Activated T-helper 1 cell treated with anti-CD3 and anti-CD28 coated beads, Interleukin-12 subunit alpha, Interleukin-12 subunit beta, Interleukin-2, Interleukin-4 antibody, amounts not matched to agents 30 ng/mL and 10 ng/mL and 1 ng/mL, durations not matched to agents 14 hours and 24 hours and 36 hours (primary cell): ENCODE data around the gene ALDH4A1. TPM values are rescaled to one million over a fixed set of nuclear protein-coding genes. Genes with fewer than 3 reads are reported as not detected.
"Not testable (repeated sequence)": the region's sequence is repeated elsewhere in the genome, so short reads cannot be mapped to it uniquely, and the experiment has no call there.

ENCODE experiments used
- DNase-seq: peaks from one replicate; pipeline ENCODE4 v3.0.0; 2021; ENCODE audit warnings: low spot score
- H3K27ac Mint-ChIP-seq: one replicate; pipeline ENCODE4 v1.8.0; 2021; ENCODE audit warnings: mild to moderate bottlenecking, mixed read lengths
- H3K27me3 Mint-ChIP-seq: one replicate; pipeline ENCODE4 v1.8.0; 2022; ENCODE audit warnings: mild to moderate bottlenecking, moderate library complexity, mixed read lengths; ENCODE audit not compliant: insufficient read depth
- H3K36me3 Mint-ChIP-seq: one replicate; pipeline ENCODE4 v1.8.0; 2021; ENCODE audit warnings: low read depth, mixed read lengths
- H3K4me1 Mint-ChIP-seq: one replicate; pipeline ENCODE4 v1.8.0; 2021; ENCODE audit warnings: low read depth, mixed read lengths
- H3K4me3 Mint-ChIP-seq: one replicate; pipeline ENCODE4 v1.8.0; 2021; ENCODE audit warnings: mild to moderate bottlenecking, moderate library complexity, mixed read lengths
- H3K9me3 Mint-ChIP-seq: one replicate; pipeline ENCODE4 v1.8.0; 2021; ENCODE audit warnings: mixed read lengths
- intact Hi-C: fragments of 100-400 bp; cut with micrococcal nuclease; formaldehyde crosslinking; loops from one replicate; pipeline ENCODE4 v1.15.1; 2024
- total RNA-seq: library from RNA; stranded (reverse); gene quantifications from 2 replicates; pipeline ENCODE4 v1.2.3, GENCODE V29; 2022

The ALDH4A1 gene
- total RNA-seq, 1 donor from 2014 or later = 4.4 TPM

GRCh38 chr1:18856435-18856834 is 45.9 kb downstream of the ALDH4A1 start:
- Mint-ChIP-seq H3K4me1 (no peaks in the 10 kb centered on the region), H3K36me3 (no peaks in the 10 kb centered on the region), H3K4me3 (no peak overlapping the region), H3K27me3 (no peaks in the 10 kb centered on the region), H3K27ac (no peak overlapping the region), H3K9me3 (no peaks in the 10 kb centered on the region)
- no peak for DNase-seq
- intact Hi-C loops = no loop called here

DNA sequence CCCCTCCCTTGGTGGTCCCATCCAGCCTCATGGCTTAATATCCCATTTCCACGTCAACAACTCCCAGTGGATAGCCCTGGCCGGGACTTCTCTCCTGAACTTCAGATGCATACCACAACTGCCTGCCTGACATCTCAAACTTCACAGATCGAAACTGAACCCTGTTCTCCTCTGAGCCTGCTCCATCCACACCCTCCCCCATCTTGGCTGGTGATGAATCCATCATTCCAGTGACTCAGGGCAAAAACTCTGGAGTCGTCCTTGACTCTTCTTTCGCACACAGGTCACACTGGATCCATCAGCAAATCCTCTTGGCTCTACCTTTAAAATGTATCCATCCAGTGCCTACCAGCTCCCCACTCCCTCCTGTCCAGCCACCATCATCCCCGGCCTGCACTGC is 46.8 kb downstream of the ALDH4A1 start:
- Mint-ChIP-seq H3K4me3 (no peak overlapping the region), H3K4me1 (no peaks in the 10 kb centered on the region), H3K27me3 (no peaks in the 10 kb centered on the region), H3K27ac (no peak overlapping the region), H3K36me3 (no peaks in the 10 kb centered on the region), H3K9me3 (no peaks in the 10 kb centered on the region)
- intact Hi-C loops = no loop called here
- no peak for DNase-seq

DNA sequence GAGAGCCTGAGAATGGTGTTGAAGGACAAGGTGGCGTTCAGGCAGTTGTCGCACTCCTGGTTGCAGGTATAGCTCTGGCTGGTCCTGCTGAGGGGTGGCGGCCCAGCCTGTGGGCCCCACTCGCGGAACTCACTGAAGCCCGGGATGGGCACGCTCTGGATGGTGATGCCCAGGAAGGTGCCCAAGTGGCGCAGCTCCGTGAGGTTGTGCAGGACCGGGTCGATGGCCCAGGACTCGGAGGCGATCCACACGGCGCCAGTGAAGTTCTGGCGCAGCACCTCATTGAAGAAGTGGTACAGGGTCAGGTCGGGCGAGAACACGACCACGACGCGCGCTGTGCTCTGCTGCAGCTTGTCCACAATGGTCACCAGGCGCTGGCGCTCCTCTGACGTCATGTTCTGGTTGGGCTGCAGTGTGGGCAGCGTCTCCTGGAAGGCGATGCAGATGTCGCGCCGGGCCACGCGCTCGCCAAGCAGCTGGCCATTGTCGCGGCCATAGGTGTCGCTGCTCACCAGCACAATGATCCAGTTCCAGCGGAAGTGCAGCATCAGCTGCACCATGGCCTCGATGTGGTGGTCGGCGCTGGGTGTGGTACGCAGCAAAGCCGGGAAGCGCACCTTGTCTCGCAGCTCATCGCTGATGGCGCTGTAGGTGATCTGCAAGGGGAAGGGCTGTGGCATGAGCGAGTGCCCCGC is 47.9 kb downstream of the ALDH4A1 start:
- no peaks in the 10 kb centered on the region for H3K9me3 Mint-ChIP-seq
- no peaks in the 10 kb centered on the region for H3K27me3 Mint-ChIP-seq
- H3K4me1 Mint-ChIP-seq = no peaks in the 10 kb centered on the region
- no peaks in the 10 kb centered on the region for H3K36me3 Mint-ChIP-seq
- no peak overlapping the region for H3K4me3 Mint-ChIP-seq
- no peak overlapping the region for H3K27ac Mint-ChIP-seq
- DNase-seq = no peak
- intact Hi-C loops = no loop called here

DNA sequence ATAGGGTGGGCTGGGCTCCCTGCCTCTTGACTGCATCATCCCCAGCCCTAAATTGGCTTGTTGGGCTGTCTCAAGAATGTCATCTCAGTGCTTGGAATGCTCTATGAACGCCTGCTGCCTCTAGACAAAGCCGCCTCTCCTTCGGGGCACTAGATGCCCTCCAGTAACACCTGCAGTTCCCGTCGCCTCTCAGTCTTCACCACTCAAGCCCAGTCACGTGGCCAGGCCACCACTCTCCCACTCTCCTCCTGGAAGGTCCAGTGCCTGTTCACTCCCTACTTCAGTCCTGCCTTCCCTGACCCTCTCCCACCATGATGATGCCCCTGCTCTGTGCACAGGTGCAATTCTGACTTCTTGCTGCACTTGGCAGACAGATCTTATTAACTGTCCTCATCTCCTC is 49.9 kb downstream of the ALDH4A1 start:
- Mint-ChIP-seq H3K4me1 (no peaks in the 10 kb centered on the region), H3K4me3 (no peak overlapping the region), H3K36me3 (no peaks in the 10 kb centered on the region), H3K27me3 (no peaks in the 10 kb centered on the region), H3K27ac (no peak overlapping the region), H3K9me3 (no peaks in the 10 kb centered on the region)
- intact Hi-C loops = no loop called here
- no peak for DNase-seq

- H3K9me3 Mint-ChIP-seq = no peaks in the 10 kb centered on the region
- peaks cover 4% of the 10 kb centered on the region for H3K27me3 Mint-ChIP-seq
- H3K4me1 Mint-ChIP-seq = no peaks in the 10 kb centered on the region
- no peak overlapping the region for H3K27ac Mint-ChIP-seq
- no peak overlapping the region for H3K4me3 Mint-ChIP-seq
- intact Hi-C loops = no loop called here
- no peak for DNase-seq
- no peaks in the 10 kb centered on the region for H3K36me3 Mint-ChIP-seq
Measured at GRCh38 chr1:18849261-18849711, 53.1 kb downstream of the ALDH4A1 start.

DNA sequence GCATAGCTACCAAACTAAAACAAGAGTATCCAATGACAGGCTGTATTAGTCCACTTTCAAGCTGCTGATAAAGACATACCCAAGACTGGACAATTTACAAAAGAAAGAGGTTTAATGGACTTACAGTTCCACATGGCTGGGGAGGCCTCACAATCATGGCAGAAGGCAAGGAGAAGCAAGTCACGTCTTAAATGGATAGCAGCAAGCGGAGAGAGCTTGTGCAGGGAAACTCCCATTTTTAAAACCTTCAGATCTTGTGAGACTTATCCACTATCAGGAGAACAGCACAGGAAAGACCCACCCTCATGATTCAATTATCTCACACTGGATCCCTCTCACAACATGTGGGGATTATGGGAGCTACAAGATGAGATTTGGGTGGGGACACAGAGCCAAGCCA is 54.6 kb downstream of the ALDH4A1 start:
- H3K27ac Mint-ChIP-seq, H3K4me3 Mint-ChIP-seq, H3K27me3 Mint-ChIP-seq, H3K36me3 Mint-ChIP-seq, intact Hi-C loops, DNase-seq, H3K9me3 Mint-ChIP-seq, H3K4me1 Mint-ChIP-seq: not testable (repeated sequence)

- intact Hi-C loops = no loop called here
- H3K27me3 Mint-ChIP-seq = peaks cover 2% of the 10 kb centered on the region
- no peak for DNase-seq
- H3K27ac Mint-ChIP-seq = no peak overlapping the region
- no peak overlapping the region for H3K4me3 Mint-ChIP-seq
- no peaks in the 10 kb centered on the region for H3K4me1 Mint-ChIP-seq
- H3K9me3 Mint-ChIP-seq = no peaks in the 10 kb centered on the region
- no peaks in the 10 kb centered on the region for H3K36me3 Mint-ChIP-seq
Measured at GRCh38 chr1:18840145-18840544, 62.2 kb downstream of the ALDH4A1 start.

GRCh38 chr1:18836654-18837053 is 65.7 kb downstream of the ALDH4A1 start:
- intact Hi-C loops = no loop called here
- Mint-ChIP-seq H3K36me3 (no peaks in the 10 kb centered on the region), H3K4me3 (no peak overlapping the region), H3K27ac (no peak overlapping the region), H3K27me3 (no peaks in the 10 kb centered on the region), H3K9me3 (no peaks in the 10 kb centered on the region), H3K4me1 (no peaks in the 10 kb centered on the region)
- DNase-seq = no peak

- H3K27ac Mint-ChIP-seq, H3K9me3 Mint-ChIP-seq, intact Hi-C loops, H3K4me1 Mint-ChIP-seq, H3K36me3 Mint-ChIP-seq, H3K27me3 Mint-ChIP-seq, DNase-seq, H3K4me3 Mint-ChIP-seq: not testable (repeated sequence)
Measured at GRCh38 chr1:18832319-18832718, 70.0 kb downstream of the ALDH4A1 start.

- H3K4me3 Mint-ChIP-seq = no peak overlapping the region
- no peak overlapping the region for H3K27ac Mint-ChIP-seq
- peaks cover 3% of the 10 kb centered on the region for H3K9me3 Mint-ChIP-seq
- H3K36me3 Mint-ChIP-seq = no peaks in the 10 kb centered on the region
- DNase-seq = no peak
- no peaks in the 10 kb centered on the region for H3K27me3 Mint-ChIP-seq
- intact Hi-C loops = no loop called here
- no peaks in the 10 kb centered on the region for H3K4me1 Mint-ChIP-seq
Measured at GRCh38 chr1:18831656-18832055, 70.7 kb downstream of the ALDH4A1 start.

GRCh38 chr1:18830596-18830995 is 71.8 kb downstream of the ALDH4A1 start:
- Mint-ChIP-seq H3K27ac (no peak overlapping the region), H3K9me3 (peaks cover 3% of the 10 kb centered on the region), H3K4me1 (no peaks in the 10 kb centered on the region), H3K36me3 (no peaks in the 10 kb centered on the region), H3K4me3 (no peak overlapping the region), H3K27me3 (no peaks in the 10 kb centered on the region)
- intact Hi-C loops = no loop called here
- no peak for DNase-seq

GRCh38 chr1:18829671-18830070 is 72.7 kb downstream of the ALDH4A1 start:
- no peak overlapping the region for H3K4me3 Mint-ChIP-seq
- H3K27me3 Mint-ChIP-seq = no peaks in the 10 kb centered on the region
- intact Hi-C loops = no loop called here
- no peak overlapping the region for H3K27ac Mint-ChIP-seq
- no peak for DNase-seq
- no peaks in the 10 kb centered on the region for H3K4me1 Mint-ChIP-seq
- H3K36me3 Mint-ChIP-seq = no peaks in the 10 kb centered on the region
- peaks cover 3% of the 10 kb centered on the region for H3K9me3 Mint-ChIP-seq

- H3K27me3 Mint-ChIP-seq = no peaks in the 10 kb centered on the region
- H3K4me3 Mint-ChIP-seq = no peak overlapping the region
- H3K4me1 Mint-ChIP-seq = no peaks in the 10 kb centered on the region
- no peaks in the 10 kb centered on the region for H3K36me3 Mint-ChIP-seq
- H3K27ac Mint-ChIP-seq = no peak overlapping the region
- peaks cover 3% of the 10 kb centered on the region for H3K9me3 Mint-ChIP-seq
- intact Hi-C loops = no loop called here
- no peak for DNase-seq
Measured at GRCh38 chr1:18828224-18828623, 74.1 kb downstream of the ALDH4A1 start.

DNA sequence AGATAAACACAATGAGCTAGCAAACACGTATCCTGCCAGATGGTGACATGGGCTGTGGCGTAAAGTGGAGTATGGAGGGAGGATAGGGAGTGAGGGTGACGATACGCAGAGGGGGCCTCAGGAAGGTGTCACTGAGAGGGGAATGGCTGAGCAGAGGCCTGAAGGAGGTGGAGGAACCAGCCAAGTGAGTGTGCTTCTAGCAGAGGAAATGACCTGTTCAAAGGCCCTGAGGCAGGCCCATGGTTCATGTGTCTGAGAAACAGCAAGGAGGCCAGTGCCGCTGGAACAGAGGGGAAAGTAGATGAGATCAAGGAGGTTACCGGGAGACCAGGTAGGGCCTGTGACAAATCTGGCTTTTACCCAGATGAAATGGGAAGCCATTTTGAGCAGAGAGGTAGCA is 78.9 kb downstream of the ALDH4A1 start:
- H3K4me1 Mint-ChIP-seq = peaks cover 4% of the 10 kb centered on the region

More for the DNA sequence above, 78.9 kb downstream of the ALDH4A1 start:
- intact Hi-C loops = no loop called here
- Mint-ChIP-seq H3K4me3 (no peak overlapping the region), H3K36me3 (no peaks in the 10 kb centered on the region), H3K27ac (no peak overlapping the region), H3K27me3 (peaks cover 7% of the 10 kb centered on the region), H3K9me3 (no peaks in the 10 kb centered on the region)
- no peak for DNase-seq
